ENCODE results near the gene MKX.

Gene MKX

DNA sequence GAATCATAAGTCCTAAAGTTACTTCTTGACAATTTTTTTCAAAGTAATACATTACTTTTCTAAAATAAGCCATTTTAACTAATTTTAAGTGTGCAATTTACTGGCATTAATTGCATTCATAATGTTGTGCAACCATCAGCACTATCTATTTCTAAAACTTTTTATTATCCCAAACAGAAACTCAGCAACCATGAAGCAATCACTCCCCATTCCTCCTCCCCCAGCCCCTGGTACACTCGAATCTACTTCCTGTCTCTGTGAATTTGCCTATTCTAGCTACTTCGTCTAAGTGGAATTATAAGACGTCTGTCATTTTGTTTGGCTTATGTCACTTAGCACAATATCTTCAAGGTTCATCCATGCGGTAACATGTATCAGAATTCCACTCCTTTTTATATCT lies 84.9 kb downstream of the MKX start:
- H3K27ac ChIP-seq (ENCODE audit: low read depth, low read length) = no peak overlapping the region
- H3K4me1 ChIP-seq (ENCODE audit: control insufficient read depth in 5 of 5, insufficient read depth in 5 of 5, low read length in 5 of 5) = peaks cover 0 to 19% (median 12%) of the 10 kb centered on the region in 5 donors
- no peaks in the 10 kb centered on the region for H3K9me3 ChIP-seq (ENCODE audit: control insufficient read depth in 5 of 5, low read length in 5 of 5)
- no peaks in the 10 kb centered on the region for H3K27me3 ChIP-seq (ENCODE audit: control insufficient read depth in 5 of 5, insufficient read depth in 4 of 5, low read length in 5 of 5)
- no peak overlapping the region for H3K4me3 ChIP-seq (ENCODE audit: low read depth in 1 of 5, low read length in 5 of 5)
- no peaks in the 10 kb centered on the region for H3K36me3 ChIP-seq (ENCODE audit: control insufficient read depth in 5 of 5, insufficient read depth in 5 of 5, low read length in 5 of 5)
- no peak overlapping the region for H3K9ac ChIP-seq (ENCODE audit: low read length in 5 of 5)

DNA sequence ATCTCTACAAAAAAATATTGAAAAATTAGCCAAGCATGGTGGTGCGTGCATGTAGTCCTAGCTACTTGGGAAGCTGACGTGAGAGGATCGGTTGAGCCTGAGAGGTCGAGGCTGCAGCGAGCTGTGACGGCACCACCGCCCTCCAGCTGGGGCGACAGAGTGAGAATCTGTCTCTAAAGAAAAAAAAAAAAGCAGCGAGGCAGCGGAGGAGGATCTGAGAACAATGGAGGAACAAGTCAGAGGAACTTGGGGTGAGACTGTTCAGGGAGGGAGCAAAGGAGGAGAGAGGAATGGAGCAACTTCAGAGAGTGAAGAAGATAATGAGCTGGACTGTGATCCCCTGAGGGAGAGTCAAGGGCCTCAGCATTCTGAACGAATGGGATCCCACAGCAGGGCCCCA lies 85.4 kb downstream of the MKX start:
- Histone ChIP-seq H3K27me3 (ENCODE audit: control insufficient read depth in 5 of 5, insufficient read depth in 4 of 5, low read length in 5 of 5) (no peaks in the 10 kb centered on the region), H3K9ac (ENCODE audit: low read length in 5 of 5) (no peak overlapping the region), H3K27ac (ENCODE audit: low read depth, low read length) (no peak overlapping the region), H3K4me1 (ENCODE audit: control insufficient read depth in 5 of 5, insufficient read depth in 5 of 5, low read length in 5 of 5) (peaks cover 0 to 19% (median 12%) of the 10 kb centered on the region in 5 donors), H3K4me3 (ENCODE audit: low read depth in 1 of 5, low read length in 5 of 5) (no peak overlapping the region), H3K9me3 (ENCODE audit: control insufficient read depth in 5 of 5, low read length in 5 of 5) (no peaks in the 10 kb centered on the region), H3K36me3 (ENCODE audit: control insufficient read depth in 5 of 5, insufficient read depth in 5 of 5, low read length in 5 of 5) (no peaks in the 10 kb centered on the region)

DNA sequence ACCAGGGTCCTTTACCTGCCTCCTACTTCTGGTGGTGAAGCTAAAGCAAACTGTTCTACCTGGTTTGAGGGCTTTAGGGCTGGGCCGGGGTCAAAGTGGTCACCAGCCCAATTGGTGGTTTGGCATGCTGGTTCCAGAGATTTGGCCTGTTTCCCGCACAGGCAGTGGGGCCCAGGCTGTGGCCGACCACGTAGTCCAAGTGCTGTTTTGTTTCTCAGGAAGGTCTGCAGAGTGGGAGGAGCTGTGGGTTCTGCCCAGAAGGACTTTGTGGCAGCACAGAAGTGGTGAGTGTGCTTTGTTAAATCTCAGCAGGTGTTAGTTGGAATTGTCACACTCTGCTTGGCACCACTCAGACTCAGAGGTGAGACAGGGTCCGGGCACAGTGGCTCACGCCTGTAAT lies 85.8 kb downstream of the MKX start:
- Histone ChIP-seq H3K4me3 (ENCODE audit: low read depth in 1 of 5, low read length in 5 of 5) (no peak overlapping the region), H3K27me3 (ENCODE audit: control insufficient read depth in 5 of 5, insufficient read depth in 4 of 5, low read length in 5 of 5) (no peaks in the 10 kb centered on the region), H3K9me3 (ENCODE audit: control insufficient read depth in 5 of 5, low read length in 5 of 5) (no peaks in the 10 kb centered on the region), H3K36me3 (ENCODE audit: control insufficient read depth in 5 of 5, insufficient read depth in 5 of 5, low read length in 5 of 5) (no peaks in the 10 kb centered on the region), H3K4me1 (ENCODE audit: control insufficient read depth in 5 of 5, insufficient read depth in 5 of 5, low read length in 5 of 5) (peaks cover 0 to 19% (median 12%) of the 10 kb centered on the region in 5 donors), H3K9ac (ENCODE audit: low read length in 5 of 5) (no peak overlapping the region), H3K27ac (ENCODE audit: low read depth, low read length) (no peak overlapping the region)

DNA sequence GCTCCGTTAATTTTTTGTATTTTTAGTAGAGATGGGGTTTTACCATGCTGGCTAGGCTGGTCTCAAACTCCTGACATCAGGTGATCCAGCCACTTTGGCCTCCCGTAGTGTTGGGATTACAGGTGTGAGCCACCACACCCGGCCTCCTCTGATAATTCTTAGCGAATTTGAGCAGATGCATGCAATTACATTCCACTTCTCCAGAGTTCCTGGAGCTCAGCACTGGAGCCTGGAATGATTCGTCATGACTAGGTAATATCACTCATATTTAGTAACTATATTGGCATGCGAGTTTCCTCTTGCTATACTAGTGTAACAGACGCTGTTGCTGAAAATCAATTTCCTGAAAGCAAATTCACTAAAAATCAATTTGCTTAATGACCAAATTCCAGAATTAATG lies 86.8 kb downstream of the MKX start:
- Histone ChIP-seq H3K27ac (ENCODE audit: low read depth, low read length) (no peak overlapping the region), H3K9ac (ENCODE audit: low read length in 5 of 5) (no peak overlapping the region), H3K4me1 (ENCODE audit: control insufficient read depth in 5 of 5, insufficient read depth in 5 of 5, low read length in 5 of 5) (peaks cover 0 to 19% (median 12%) of the 10 kb centered on the region in 5 donors), H3K27me3 (ENCODE audit: control insufficient read depth in 5 of 5, insufficient read depth in 4 of 5, low read length in 5 of 5) (no peaks in the 10 kb centered on the region), H3K9me3 (ENCODE audit: control insufficient read depth in 5 of 5, low read length in 5 of 5) (no peaks in the 10 kb centered on the region), H3K4me3 (ENCODE audit: low read depth in 1 of 5, low read length in 5 of 5) (no peak overlapping the region), H3K36me3 (ENCODE audit: control insufficient read depth in 5 of 5, insufficient read depth in 5 of 5, low read length in 5 of 5) (no peaks in the 10 kb centered on the region)

DNA sequence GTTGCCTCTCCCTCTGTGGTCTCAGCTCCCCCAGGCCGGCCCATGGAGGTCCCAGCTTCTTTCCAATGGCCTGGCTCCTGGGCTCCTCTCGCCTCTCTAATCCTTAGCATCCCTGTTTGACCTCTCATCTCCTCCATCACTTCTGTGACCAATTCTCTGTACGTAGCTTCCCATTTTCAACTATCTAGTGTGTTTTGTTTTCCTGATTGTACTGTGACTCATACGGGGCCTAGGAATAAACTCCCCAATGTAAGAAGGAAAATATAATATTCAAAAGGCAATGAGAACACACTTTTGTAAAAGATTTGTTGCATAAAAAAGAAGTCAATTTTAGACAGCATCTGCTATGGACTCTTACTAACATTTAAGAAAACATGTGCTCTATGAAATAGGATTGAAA lies 90.3 kb downstream of the MKX start:
- Histone ChIP-seq H3K9me3 (ENCODE audit: control insufficient read depth in 5 of 5, low read length in 5 of 5) (no peaks in the 10 kb centered on the region), H3K4me1 (ENCODE audit: control insufficient read depth in 5 of 5, insufficient read depth in 5 of 5, low read length in 5 of 5) (peaks cover 0 to 4% (median 2%) of the 10 kb centered on the region in 5 donors), H3K4me3 (ENCODE audit: low read depth in 1 of 5, low read length in 5 of 5) (no peak overlapping the region), H3K9ac (ENCODE audit: low read length in 5 of 5) (no peak overlapping the region), H3K36me3 (ENCODE audit: control insufficient read depth in 5 of 5, insufficient read depth in 5 of 5, low read length in 5 of 5) (no peaks in the 10 kb centered on the region), H3K27ac (ENCODE audit: low read depth, low read length) (no peak overlapping the region), H3K27me3 (ENCODE audit: control insufficient read depth in 5 of 5, insufficient read depth in 4 of 5, low read length in 5 of 5) (no peaks in the 10 kb centered on the region)

DNA sequence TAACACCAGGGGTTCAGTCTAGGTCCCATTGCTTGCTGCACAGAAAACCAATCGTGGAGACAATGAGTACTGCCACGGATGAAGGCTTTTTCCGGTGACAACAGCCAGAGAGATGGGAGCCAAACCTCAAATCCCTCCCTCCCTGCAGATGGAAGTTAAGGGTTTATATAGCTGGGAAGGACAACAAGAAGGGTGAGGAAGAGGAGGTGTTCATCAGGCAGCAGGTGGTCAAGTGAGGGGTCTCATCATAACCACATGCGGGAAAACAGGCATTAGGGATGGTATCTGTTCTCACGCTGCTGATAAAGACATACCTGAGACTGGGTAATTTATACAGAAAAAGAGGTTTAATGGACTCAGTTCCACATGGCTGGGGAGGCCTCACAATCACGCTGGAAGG lies 91.3 kb downstream of the MKX start:
- H3K4me3 ChIP-seq (ENCODE audit: low read depth in 1 of 5, low read length in 5 of 5) = no peak overlapping the region
- H3K4me1 ChIP-seq (ENCODE audit: control insufficient read depth in 5 of 5, insufficient read depth in 5 of 5, low read length in 5 of 5) = no peaks in the 10 kb centered on the region
- no peaks in the 10 kb centered on the region for H3K9me3 ChIP-seq (ENCODE audit: control insufficient read depth in 5 of 5, low read length in 5 of 5)
- H3K27ac ChIP-seq (ENCODE audit: low read depth, low read length) = no peak overlapping the region
- no peaks in the 10 kb centered on the region for H3K27me3 ChIP-seq (ENCODE audit: control insufficient read depth in 5 of 5, insufficient read depth in 4 of 5, low read length in 5 of 5)
- H3K36me3 ChIP-seq (ENCODE audit: control insufficient read depth in 5 of 5, insufficient read depth in 5 of 5, low read length in 5 of 5) = no peaks in the 10 kb centered on the region
- H3K9ac ChIP-seq (ENCODE audit: low read length in 5 of 5) = no peak overlapping the region

DNA sequence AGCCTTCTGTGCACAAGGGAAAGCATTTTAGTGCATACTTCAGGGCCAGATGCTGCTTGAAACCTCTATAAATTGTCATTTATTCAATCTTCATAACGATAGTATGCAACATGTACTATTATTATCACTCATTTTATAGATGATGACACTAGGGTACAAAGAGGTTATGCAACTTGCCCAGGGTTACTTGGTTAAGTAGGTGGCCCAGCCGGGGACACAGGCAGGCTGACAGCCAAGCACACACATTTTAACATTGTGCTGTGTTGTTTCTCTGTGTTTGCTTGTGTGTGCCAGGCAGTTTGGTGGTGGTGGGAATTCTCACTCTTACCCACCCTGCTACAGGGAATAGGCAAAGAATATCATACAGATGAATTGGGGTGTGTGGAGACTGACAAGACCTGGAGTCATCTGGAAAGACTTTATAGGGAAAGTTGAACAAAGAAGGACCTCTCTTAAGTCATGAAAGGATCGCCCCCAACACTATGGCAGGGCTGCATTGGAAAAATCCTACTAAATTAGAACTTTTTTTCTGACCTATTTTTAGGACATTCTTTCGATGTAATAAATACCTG lies 98.9 kb downstream of the MKX start:
- peaks cover 0 to 4% (median 0%) of the 10 kb centered on the region in 5 donors for H3K9me3 ChIP-seq (ENCODE audit: control insufficient read depth in 5 of 5, low read length in 5 of 5)
- no peaks in the 10 kb centered on the region for H3K27me3 ChIP-seq (ENCODE audit: control insufficient read depth in 5 of 5, insufficient read depth in 4 of 5, low read length in 5 of 5)
- no peak overlapping the region for H3K4me3 ChIP-seq (ENCODE audit: low read depth in 1 of 5, low read length in 5 of 5)
- no peak overlapping the region for H3K27ac ChIP-seq (ENCODE audit: low read depth, low read length)
- H3K9ac ChIP-seq (ENCODE audit: low read length in 5 of 5) = no peak overlapping the region
- no peaks in the 10 kb centered on the region for H3K36me3 ChIP-seq (ENCODE audit: control insufficient read depth in 5 of 5, insufficient read depth in 5 of 5, low read length in 5 of 5)
- H3K4me1 ChIP-seq (ENCODE audit: control insufficient read depth in 5 of 5, insufficient read depth in 5 of 5, low read length in 5 of 5) = peaks cover 0 to 15% (median 10%) of the 10 kb centered on the region in 5 donors

DNA sequence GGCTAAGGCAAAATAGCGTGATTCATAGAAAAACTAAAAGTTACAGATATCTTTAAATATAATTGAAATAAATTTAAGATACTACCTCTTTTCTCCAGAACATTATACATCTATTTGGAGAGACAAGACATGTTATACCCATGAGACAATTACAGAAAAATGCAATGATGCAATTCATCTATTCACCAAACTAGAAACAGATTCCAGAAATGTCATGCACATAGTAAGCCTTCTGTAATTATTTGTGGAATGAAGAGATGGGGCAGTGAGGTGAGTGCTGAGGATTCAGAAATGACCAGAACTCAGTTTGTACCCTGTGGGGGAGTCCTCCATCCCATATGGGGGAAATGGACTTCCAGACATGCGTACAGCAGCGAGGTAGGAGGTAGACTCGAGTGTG lies 99.4 kb downstream of the MKX start:
- Histone ChIP-seq H3K27me3 (ENCODE audit: control insufficient read depth in 5 of 5, insufficient read depth in 4 of 5, low read length in 5 of 5) (no peaks in the 10 kb centered on the region), H3K36me3 (ENCODE audit: control insufficient read depth in 5 of 5, insufficient read depth in 5 of 5, low read length in 5 of 5) (no peaks in the 10 kb centered on the region), H3K27ac (ENCODE audit: low read depth, low read length) (no peak overlapping the region), H3K4me1 (ENCODE audit: control insufficient read depth in 5 of 5, insufficient read depth in 5 of 5, low read length in 5 of 5) (peaks cover 0 to 15% (median 10%) of the 10 kb centered on the region in 5 donors), H3K4me3 (ENCODE audit: low read depth in 1 of 5, low read length in 5 of 5) (no peak overlapping the region), H3K9me3 (ENCODE audit: control insufficient read depth in 5 of 5, low read length in 5 of 5) (peaks cover 0 to 4% (median 0%) of the 10 kb centered on the region in 5 donors), H3K9ac (ENCODE audit: low read length in 5 of 5) (no peak overlapping the region)

DNA sequence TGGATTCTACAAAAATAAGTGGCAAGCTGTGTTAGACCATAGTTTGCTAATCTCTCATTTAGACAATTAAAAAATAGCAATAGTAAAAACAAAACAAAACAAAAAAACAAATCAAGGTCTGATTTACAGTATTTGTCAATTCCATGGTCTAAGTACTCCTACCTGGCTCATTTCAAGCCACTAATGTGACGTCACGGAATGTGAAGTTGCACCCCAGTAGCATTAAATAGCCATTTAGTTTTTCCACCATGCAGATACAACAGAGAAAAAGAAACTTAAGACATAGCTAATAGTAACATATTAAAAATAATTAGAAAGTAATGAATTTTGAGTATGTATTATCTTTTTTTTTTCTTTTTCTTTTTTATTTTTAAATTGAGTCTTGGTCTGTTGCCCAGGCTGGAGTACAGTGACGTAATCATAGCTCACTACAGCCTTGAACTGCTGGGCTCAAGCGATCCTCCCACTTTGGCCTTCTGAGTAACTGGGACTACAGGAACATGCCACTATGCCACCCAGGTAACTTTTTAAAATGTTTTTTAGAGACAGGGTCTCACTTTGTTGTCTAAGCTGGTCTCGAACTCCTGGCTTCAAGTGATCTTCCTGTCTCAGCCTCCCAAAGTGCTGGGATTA lies 101.2 kb downstream of the MKX start:
- H3K4me3 ChIP-seq (ENCODE audit: low read depth in 1 of 5, low read length in 5 of 5) = no peak overlapping the region
- peaks cover 0 to 4% (median 0%) of the 10 kb centered on the region in 5 donors for H3K9me3 ChIP-seq (ENCODE audit: control insufficient read depth in 5 of 5, low read length in 5 of 5)
- H3K9ac ChIP-seq (ENCODE audit: low read length in 5 of 5) = no peak overlapping the region
- no peak overlapping the region for H3K27ac ChIP-seq (ENCODE audit: low read depth, low read length)
- peaks cover 0 to 15% (median 10%) of the 10 kb centered on the region in 5 donors for H3K4me1 ChIP-seq (ENCODE audit: control insufficient read depth in 5 of 5, insufficient read depth in 5 of 5, low read length in 5 of 5)
- no peaks in the 10 kb centered on the region for H3K27me3 ChIP-seq (ENCODE audit: control insufficient read depth in 5 of 5, insufficient read depth in 4 of 5, low read length in 5 of 5)
- H3K36me3 ChIP-seq (ENCODE audit: control insufficient read depth in 5 of 5, insufficient read depth in 5 of 5, low read length in 5 of 5) = no peaks in the 10 kb centered on the region

DNA sequence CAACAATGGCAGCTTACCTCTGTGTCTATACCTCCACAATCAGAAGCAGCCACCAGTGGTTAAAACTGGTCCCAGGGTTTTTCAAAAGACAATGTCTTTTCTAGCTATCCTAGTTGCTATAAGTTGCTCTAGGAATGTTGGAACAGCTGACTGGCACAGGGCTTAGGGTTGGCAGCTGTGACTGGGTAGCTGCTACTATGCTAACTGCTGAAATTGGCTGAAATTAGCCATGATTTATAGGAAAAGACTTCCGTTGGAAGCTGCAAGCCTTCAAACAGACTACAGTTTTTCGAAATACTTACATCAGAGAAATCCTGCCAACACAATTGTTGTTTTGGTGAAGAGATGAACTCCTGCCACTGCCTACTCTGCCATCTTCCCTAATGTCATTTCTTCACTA lies 102.3 kb downstream of the MKX start:
- H3K4me3 ChIP-seq (ENCODE audit: low read depth in 1 of 5, low read length in 5 of 5) = no peak overlapping the region
- no peaks in the 10 kb centered on the region for H3K36me3 ChIP-seq (ENCODE audit: control insufficient read depth in 5 of 5, insufficient read depth in 5 of 5, low read length in 5 of 5)
- peaks cover 0 to 17% (median 10%) of the 10 kb centered on the region in 5 donors for H3K4me1 ChIP-seq (ENCODE audit: control insufficient read depth in 5 of 5, insufficient read depth in 5 of 5, low read length in 5 of 5)
- peaks cover 0 to 4% (median 0%) of the 10 kb centered on the region in 5 donors for H3K9me3 ChIP-seq (ENCODE audit: control insufficient read depth in 5 of 5, low read length in 5 of 5)
- H3K9ac ChIP-seq (ENCODE audit: low read length in 5 of 5) = no peak overlapping the region
- no peaks in the 10 kb centered on the region for H3K27me3 ChIP-seq (ENCODE audit: control insufficient read depth in 5 of 5, insufficient read depth in 4 of 5, low read length in 5 of 5)
- H3K27ac ChIP-seq (ENCODE audit: low read depth, low read length) = no peak overlapping the region
